ENCODE results near the gene DNASE2.
A peak's percentile ranks its signal among the peaks of the same experiment; 100 is the strongest.
"Not testable (repeated sequence)": the region's sequence is repeated elsewhere in the genome, so short reads cannot be mapped to it uniquely, and the experiment has no call there.

The DNASE2 gene

GRCh38 chr19:12881172-12881808 is at the start of gene DNASE2:
Gene DNASE2, minus strand, starts transcription at chr19:12881449. Its CDS starts 74 bp downstream, at chr19:12881375.
- Mint-ChIP-seq H3K9me3 (no peaks in the 10 kb centered on the region), H3K4me1 (peaks cover 31% of the 10 kb centered on the region), H3K36me3 (ENCODE audit: insufficient read depth) (peaks cover 25% of the 10 kb centered on the region)

DNA sequence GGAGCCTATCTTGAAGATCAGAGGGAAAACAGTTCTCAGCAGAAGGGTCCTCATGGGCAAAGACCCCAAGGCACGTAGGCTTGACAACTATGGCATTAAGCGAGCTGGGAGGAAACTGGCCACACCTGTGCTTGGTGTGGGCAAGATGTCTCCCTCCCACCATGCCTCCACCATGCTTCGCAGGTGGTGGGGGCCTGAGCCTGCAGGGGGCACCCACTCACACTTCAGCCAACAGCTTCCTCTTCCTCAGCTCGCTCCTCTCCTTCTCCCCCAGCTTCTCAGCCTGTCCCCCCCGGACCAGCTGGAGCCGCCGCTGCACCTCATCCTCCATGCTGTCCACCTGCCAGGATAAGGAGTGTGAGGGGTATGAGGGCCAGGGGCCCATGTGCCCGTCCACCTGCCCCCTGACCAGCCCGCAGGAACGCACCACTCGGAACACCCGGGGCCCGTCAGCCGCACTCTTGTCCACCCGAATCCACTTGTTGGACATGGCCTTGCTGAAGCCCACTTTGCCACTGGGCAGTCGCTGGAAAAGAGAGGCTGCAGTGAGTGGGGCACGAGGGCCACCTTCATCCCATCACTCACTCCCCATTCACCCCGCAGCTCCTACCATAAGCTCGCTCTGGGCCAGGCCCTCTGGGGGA is 48.9 kb upstream of the DNASE2 start:
- H3K4me3 Mint-ChIP-seq, result no peak overlapping the region
- peaks cover 17% of the 10 kb centered on the region for H3K4me1 Mint-ChIP-seq
- H3K36me3 Mint-ChIP-seq (ENCODE audit: insufficient read depth), result peaks cover 43% of the 10 kb centered on the region
- no peak overlapping the region for H3K27ac Mint-ChIP-seq (ENCODE audit: low read depth)
- H3K27me3 Mint-ChIP-seq, result no peaks in the 10 kb centered on the region
- DNase-seq (ENCODE audit: low spot score in 2 of 2) (no peak), ATAC-seq (replicated peaks; ENCODE audit: extremely low read depth, poor library complexity, severe bottlenecking) (no peak)
- no peaks in the 10 kb centered on the region for H3K9me3 Mint-ChIP-seq

More at GRCh38 chr19:12881172-12881808, at the start of gene DNASE2:
- ATAC-seq (replicated peaks; ENCODE audit: extremely low read depth, poor library complexity, severe bottlenecking) (peak; percentile 77), DNase-seq (ENCODE audit: low spot score in 2 of 2) (peak; percentile 66 to 76)
- H3K27me3 Mint-ChIP-seq, result no peaks in the 10 kb centered on the region
- H3K4me3 Mint-ChIP-seq, result peak within 1 kb of the TSS; percentile 84
- peak within 1 kb of the TSS; percentile 68 for H3K27ac Mint-ChIP-seq (ENCODE audit: low read depth)

DNA sequence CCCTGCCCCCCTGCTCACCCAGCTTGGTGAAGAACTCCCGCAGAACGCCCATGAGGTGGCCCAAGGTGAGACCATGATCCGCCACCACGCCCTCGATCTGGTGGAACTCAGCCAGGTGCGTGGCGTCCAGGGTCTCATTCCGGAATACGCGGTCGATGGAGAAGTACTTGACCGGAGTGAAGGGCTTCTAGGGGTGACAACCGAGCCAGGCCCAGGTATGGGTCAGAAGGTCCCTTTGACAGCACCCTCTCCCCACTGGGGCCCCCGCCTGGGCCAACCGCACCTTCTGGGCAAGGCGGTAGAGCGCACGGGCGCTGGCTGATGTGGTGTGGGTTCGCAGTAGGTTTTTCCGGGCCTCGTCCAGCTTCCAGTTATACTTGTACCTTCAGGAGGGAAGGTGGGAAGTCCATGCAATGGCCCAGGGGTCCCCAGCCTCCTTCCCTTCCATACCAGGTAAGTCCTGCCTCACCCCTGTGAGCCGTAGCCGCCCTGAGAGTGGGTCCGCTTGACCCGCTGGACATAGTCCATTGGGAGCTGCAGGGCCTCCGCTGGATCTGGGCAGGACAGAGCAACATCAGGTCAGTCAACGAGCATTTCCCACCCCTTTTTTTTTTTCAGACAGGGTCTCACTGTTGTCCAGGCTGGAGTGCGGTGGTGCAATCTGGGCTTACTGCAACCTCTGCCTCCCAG is 43.5 kb upstream of the DNASE2 start:
- ATAC-seq (replicated peaks; ENCODE audit: extremely low read depth, poor library complexity, severe bottlenecking), result no peak
- no peaks in the 10 kb centered on the region for H3K9me3 Mint-ChIP-seq
- H3K27ac Mint-ChIP-seq (ENCODE audit: low read depth), result no peak overlapping the region
- peaks cover 60% of the 10 kb centered on the region for H3K36me3 Mint-ChIP-seq (ENCODE audit: insufficient read depth)
- peaks cover 5% of the 10 kb centered on the region for H3K4me1 Mint-ChIP-seq
- DNase-seq (ENCODE audit: low spot score in 2 of 2), result no peak
- no peaks in the 10 kb centered on the region for H3K27me3 Mint-ChIP-seq
- no peak overlapping the region for H3K4me3 Mint-ChIP-seq

GRCh38 chr19:12922959-12923358 is 41.7 kb upstream of the DNASE2 start:
- H3K36me3 Mint-ChIP-seq (ENCODE audit: insufficient read depth), result peaks cover 59% of the 10 kb centered on the region
- H3K4me3 Mint-ChIP-seq, result no peak overlapping the region
- DNase-seq (ENCODE audit: low spot score in 2 of 2) (no peak), ATAC-seq (replicated peaks; ENCODE audit: extremely low read depth, poor library complexity, severe bottlenecking) (no peak)
- H3K9me3 Mint-ChIP-seq, result no peaks in the 10 kb centered on the region
- peaks cover 16% of the 10 kb centered on the region for H3K4me1 Mint-ChIP-seq
- H3K27ac Mint-ChIP-seq (ENCODE audit: low read depth), result no peak overlapping the region
- no peaks in the 10 kb centered on the region for H3K27me3 Mint-ChIP-seq

- Mint-ChIP-seq H3K27ac (ENCODE audit: low read depth) (no peak overlapping the region), H3K27me3 (no peaks in the 10 kb centered on the region), H3K9me3 (no peaks in the 10 kb centered on the region), H3K4me1 (peaks cover 16% of the 10 kb centered on the region), H3K36me3 (ENCODE audit: insufficient read depth) (peaks cover 45% of the 10 kb centered on the region), H3K4me3 (no peak overlapping the region)
- no peak for ATAC-seq (replicated peaks; ENCODE audit: extremely low read depth, poor library complexity, severe bottlenecking)
- DNase-seq (ENCODE audit: low spot score in 2 of 2), result no peak
These were observed 39.8 kb upstream of the DNASE2 start for GRCh38 chr19:12921047-12921446.

DNA sequence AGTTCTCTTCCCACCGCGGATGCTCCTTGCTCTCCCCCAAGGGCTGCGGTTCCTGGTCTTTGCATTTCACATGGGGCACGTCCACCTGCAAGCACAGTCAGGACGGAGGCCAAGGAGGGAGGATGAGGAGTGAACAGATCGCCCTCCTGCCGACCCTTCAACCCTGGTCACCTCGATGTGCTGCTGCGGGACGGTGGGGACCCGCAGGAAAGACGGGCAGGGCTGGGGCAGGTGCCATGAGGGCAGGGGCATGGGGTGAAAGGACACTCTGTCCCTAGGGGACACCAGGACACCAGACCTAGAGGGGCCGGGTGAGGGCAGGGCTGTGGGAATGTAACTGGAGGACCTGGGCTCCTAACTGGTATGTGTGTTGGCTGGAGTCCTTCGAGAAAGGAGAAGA is 37.0 kb upstream of the DNASE2 start:
- Mint-ChIP-seq H3K9me3 (no peaks in the 10 kb centered on the region), H3K36me3 (ENCODE audit: insufficient read depth) (peaks cover 28% of the 10 kb centered on the region), H3K27me3 (no peaks in the 10 kb centered on the region), H3K27ac (ENCODE audit: low read depth) (peak overlapping the region; percentile 93), H3K4me3 (peak overlapping the region; percentile 75), H3K4me1 (peaks cover 26% of the 10 kb centered on the region)
- DNase-seq (ENCODE audit: low spot score in 2 of 2), result no peak
- ATAC-seq (replicated peaks; ENCODE audit: extremely low read depth, poor library complexity, severe bottlenecking), result no peak

DNA sequence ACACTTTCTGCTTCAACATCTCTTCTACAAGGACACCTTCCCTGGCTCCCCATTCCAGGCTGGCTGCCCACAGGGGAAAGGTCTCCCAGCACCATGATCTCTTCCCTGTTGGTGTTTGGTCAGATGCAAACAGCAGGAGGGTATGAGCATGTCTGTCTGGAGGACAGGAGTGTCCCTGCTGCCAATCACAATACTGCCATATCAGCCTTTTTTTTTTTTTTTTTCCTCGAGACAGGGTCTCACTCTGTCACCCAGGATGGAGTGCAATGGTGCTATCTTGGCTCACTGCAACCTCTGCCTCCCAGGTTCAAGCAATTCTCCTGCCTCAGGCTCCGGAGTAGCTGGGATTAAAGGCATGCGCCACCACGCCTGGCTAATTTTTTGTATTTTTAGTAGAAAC is 34.6 kb upstream of the DNASE2 start:
- H3K4me1 Mint-ChIP-seq, result peaks cover 26% of the 10 kb centered on the region
- H3K27ac Mint-ChIP-seq (ENCODE audit: low read depth); H3K9me3 Mint-ChIP-seq; ATAC-seq (replicated peaks; ENCODE audit: extremely low read depth, poor library complexity, severe bottlenecking); H3K4me3 Mint-ChIP-seq; DNase-seq (ENCODE audit: low spot score in 2 of 2); H3K27me3 Mint-ChIP-seq: not testable (repeated sequence)
- H3K36me3 Mint-ChIP-seq (ENCODE audit: insufficient read depth), result peaks cover 16% of the 10 kb centered on the region

GRCh38 chr19:12913851-12914690 is 32.8 kb upstream of the DNASE2 start:
- ATAC-seq (replicated peaks; ENCODE audit: extremely low read depth, poor library complexity, severe bottlenecking) (peak; percentile 86), DNase-seq (ENCODE audit: low spot score in 2 of 2) (peak in 1 of 2 donors; percentile 28)
- Mint-ChIP-seq H3K9me3 (no peaks in the 10 kb centered on the region), H3K27ac (ENCODE audit: low read depth) (peak overlapping the region; percentile 80), H3K4me1 (peaks cover 17% of the 10 kb centered on the region), H3K4me3 (peak overlapping the region; percentile 63), H3K27me3 (no peaks in the 10 kb centered on the region), H3K36me3 (ENCODE audit: insufficient read depth) (peaks cover 8% of the 10 kb centered on the region)

- no peak for DNase-seq (ENCODE audit: low spot score in 2 of 2)
- H3K27ac Mint-ChIP-seq (ENCODE audit: low read depth), result no peak overlapping the region
- H3K4me1 Mint-ChIP-seq, result peaks cover 10% of the 10 kb centered on the region
- no peak overlapping the region for H3K4me3 Mint-ChIP-seq
- H3K36me3 Mint-ChIP-seq (ENCODE audit: insufficient read depth), result peaks cover 1% of the 10 kb centered on the region
- no peaks in the 10 kb centered on the region for H3K9me3 Mint-ChIP-seq
- no peak for ATAC-seq (replicated peaks; ENCODE audit: extremely low read depth, poor library complexity, severe bottlenecking)
- no peaks in the 10 kb centered on the region for H3K27me3 Mint-ChIP-seq
These were observed 31.8 kb upstream of the DNASE2 start for GRCh38 chr19:12913011-12913561.

DNA sequence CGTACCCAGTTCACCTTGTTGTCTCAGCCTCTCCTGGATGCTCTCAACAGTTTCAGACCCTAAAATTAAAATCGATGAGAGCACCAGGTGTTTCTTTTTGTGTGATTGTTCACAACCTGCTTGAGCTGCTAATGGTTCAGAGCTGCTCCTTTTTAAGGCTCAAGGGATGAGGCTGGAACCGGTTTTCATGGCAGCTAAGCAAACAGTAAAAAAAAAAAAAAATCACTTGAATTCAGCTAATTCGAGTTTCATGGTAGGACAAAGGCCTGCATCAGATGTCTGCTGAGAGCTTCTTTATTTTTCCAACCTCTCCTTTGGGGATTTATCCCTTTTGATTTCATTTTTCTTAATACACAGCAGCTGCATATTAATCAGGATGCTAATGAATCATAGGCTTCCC is 31.3 kb upstream of the DNASE2 start:
- no peak overlapping the region for H3K4me3 Mint-ChIP-seq
- H3K36me3 Mint-ChIP-seq (ENCODE audit: insufficient read depth), result peaks cover 1% of the 10 kb centered on the region
- H3K9me3 Mint-ChIP-seq, result no peaks in the 10 kb centered on the region
- peaks cover 10% of the 10 kb centered on the region for H3K4me1 Mint-ChIP-seq
- H3K27ac Mint-ChIP-seq (ENCODE audit: low read depth), result no peak overlapping the region
- H3K27me3 Mint-ChIP-seq, result no peaks in the 10 kb centered on the region
- ATAC-seq (replicated peaks; ENCODE audit: extremely low read depth, poor library complexity, severe bottlenecking), result no peak
- no peak for DNase-seq (ENCODE audit: low spot score in 2 of 2)

DNA sequence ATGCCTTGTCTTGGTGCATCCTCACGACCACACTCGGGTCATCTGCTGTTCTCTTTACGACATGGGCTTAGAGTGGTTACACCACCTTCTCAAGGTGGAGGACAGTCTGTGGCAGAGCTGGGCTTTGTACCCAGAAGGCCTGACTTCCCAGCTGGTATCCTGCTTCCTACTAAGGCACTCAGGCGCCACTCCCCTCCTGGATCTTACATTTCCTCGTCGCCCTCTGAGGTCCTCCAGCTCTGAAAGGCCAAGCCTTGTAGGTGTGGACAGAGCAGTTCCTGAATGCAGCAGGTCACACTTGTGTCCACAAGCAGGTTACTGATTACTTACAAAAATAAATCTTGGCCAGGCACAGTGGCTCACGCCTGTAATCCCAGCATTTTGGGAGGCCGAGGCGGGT is 25.9 kb upstream of the DNASE2 start:
- no peak overlapping the region for H3K27ac Mint-ChIP-seq (ENCODE audit: low read depth)
- H3K4me1 Mint-ChIP-seq, result no peaks in the 10 kb centered on the region
- ATAC-seq (replicated peaks; ENCODE audit: extremely low read depth, poor library complexity, severe bottlenecking) (no peak), DNase-seq (ENCODE audit: low spot score in 2 of 2) (no peak)
- H3K36me3 Mint-ChIP-seq (ENCODE audit: insufficient read depth), result peaks cover 2% of the 10 kb centered on the region
- no peaks in the 10 kb centered on the region for H3K9me3 Mint-ChIP-seq
- no peaks in the 10 kb centered on the region for H3K27me3 Mint-ChIP-seq
- no peak overlapping the region for H3K4me3 Mint-ChIP-seq

- DNase-seq (ENCODE audit: low spot score in 2 of 2) (no peak), ATAC-seq (replicated peaks; ENCODE audit: extremely low read depth, poor library complexity, severe bottlenecking) (peak; percentile 83)
- Mint-ChIP-seq H3K9me3 (no peaks in the 10 kb centered on the region), H3K36me3 (ENCODE audit: insufficient read depth) (peaks cover 16% of the 10 kb centered on the region), H3K4me1 (no peaks in the 10 kb centered on the region), H3K27me3 (no peaks in the 10 kb centered on the region), H3K4me3 (no peak overlapping the region), H3K27ac (ENCODE audit: low read depth) (peak overlapping the region; percentile 51)
These were observed 18.8 kb upstream of the DNASE2 start for GRCh38 chr19:12899891-12900518.

Measured in central memory CD8-positive, alpha-beta T cell (primary cell).